GM19043 (cell line): ENCODE data around the gene VWA1.
"Not testable (repeated sequence)": the region's sequence is repeated elsewhere in the genome, so short reads cannot be mapped to it uniquely, and the experiment has no call there.

ENCODE experiments used
- ATAC-seq: cut with Tn5 transposase; IDR thresholded peaks from one replicate; pipeline ENCODE4 v1.9.1; 2021; ENCODE audit warnings: low read depth; ENCODE audit not compliant: unreplicated experiment

The VWA1 gene

GRCh38 chr1:1422465-1423244, 12.8 kb upstream of the VWA1 start:
- ATAC-seq, result no peak

DNA sequence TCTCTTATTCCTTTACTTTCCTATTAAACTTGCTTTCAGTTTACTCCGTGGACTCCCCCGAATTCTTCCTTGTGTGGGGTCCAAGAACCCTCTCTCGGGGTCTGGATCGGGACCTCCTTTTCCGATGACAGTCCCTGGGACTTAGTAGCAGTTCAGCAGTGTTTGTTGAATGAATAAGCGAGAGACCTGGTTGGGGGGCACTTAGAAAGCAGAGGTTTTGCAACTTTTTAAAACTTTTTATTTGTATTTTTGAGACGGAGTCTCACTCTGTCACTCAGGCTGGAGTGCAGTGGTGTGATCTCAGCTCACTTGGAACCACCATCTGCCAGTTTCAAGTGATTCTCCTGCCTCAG, 12.3 kb upstream of the VWA1 start:
- no peak for ATAC-seq

DNA sequence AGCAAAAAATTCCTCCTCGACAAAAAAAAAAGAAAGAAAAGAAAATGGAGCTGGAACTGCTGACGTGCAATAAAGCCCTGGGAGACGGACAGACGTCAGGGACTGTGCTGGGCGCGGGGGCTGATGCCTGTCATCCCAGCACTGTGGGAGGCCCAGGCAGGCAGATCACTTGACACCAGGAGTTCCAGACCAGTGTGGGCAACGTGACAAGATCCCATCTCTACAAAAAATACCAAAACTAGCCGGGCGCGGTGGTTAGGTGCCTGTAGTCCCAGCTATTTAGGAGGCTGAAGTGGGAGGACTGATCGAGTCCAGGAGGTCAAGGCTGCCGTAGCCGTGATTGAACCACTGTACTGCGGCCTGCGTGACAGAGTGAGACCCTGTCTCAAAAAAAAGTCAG, 10.8 kb upstream of the VWA1 start:
- ATAC-seq, result no peak

- no peak for ATAC-seq
These were observed 10.1 kb upstream of the VWA1 start for GRCh38 chr1:1425426-1425752.

DNA sequence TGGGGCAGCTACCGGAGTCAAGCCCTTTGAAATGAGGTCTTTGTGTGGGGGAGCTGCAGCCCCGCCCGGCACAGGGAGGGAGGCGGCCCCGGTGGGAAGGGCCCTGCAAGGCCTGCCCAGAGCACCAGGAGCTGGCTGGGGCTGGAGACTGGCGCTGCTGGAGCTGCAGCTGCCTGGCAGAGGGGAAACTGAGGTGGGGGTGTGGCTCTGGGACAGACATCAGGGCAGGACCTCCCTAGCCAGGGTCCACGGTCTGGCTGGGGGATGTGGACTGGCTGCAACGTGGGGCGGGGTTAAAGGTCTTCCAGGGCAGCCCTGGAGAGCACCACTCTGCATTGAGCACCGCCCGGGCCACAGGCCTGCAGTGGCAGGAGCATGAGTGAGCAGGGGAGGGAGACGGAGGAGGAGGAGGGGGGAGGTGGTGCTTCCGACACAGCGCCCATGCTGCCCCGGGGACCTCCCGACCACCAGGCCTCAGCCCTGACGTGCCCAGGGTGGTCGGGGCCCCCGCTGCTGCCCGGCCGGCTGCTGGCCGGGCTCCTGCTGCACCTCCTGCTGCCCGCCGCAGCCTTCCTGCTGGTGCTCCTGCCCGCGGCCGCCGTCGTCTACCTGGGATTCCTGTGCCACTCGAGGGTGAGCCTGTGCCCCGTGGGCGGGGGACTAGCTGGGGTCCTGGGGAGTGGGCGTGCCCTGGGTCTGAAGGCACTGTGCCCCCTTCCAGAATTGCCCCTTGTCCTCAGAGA, 9.6 kb upstream of the VWA1 start:
- ATAC-seq, result no peak

GRCh38 chr1:1426496-1427105, 8.9 kb upstream of the VWA1 start:
- ATAC-seq, result no peak

DNA sequence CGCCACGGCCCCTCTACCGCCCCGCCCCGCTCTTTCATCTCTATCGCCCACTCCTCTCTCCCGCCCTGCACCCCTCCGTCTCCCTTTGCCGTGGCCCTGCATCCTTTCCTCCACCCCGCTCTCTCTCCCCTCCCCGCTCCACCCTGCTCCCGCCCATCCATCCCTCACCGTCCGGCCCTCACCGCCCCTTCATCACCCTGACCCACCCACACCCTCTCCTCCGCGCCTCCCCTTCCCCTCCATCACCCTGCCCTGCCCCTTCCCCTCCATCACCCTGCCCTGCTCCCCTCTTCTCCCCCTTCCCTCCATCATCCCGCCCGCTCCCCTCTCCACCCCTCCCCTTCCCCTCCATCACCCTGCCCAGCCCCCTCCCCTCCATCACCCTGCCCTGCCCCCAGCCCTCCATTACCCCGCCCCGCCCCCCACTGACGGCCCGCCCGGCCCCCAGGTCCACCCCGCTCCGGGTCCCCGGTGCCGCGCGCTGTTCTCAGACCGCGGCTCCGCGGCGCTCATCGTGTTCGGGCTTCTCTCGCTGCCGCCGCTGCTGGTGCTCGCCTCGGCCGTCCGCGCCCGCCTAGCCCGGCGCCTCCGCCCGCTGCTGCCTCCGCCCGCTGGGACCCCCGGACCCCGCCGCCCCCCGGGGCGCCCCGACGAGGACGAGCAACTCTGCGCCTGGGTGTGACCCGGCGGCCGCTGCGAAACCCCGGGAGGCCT, 8.2 kb upstream of the VWA1 start:
- no peak for ATAC-seq

DNA sequence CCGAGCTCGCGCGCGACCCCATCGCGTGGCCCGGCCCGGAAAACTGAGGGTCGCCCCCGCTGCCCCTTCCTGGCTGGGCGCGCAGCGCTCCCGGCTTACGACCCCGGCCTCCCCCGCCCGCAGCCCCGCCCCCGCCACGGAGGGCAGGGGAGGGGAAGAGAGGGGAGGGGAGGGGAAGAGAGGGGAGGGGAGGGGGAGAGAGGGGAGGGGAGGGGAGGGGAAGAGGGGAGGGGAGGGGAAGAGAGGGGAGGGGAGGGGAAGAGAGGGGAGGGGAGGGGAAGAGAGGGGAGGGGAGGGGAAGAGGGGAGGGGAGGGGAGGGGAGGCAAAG, 7.7 kb upstream of the VWA1 start:
- no peak for ATAC-seq

- no peak for ATAC-seq
These were observed 7.3 kb upstream of the VWA1 start for GRCh38 chr1:1428174-1428573.

DNA sequence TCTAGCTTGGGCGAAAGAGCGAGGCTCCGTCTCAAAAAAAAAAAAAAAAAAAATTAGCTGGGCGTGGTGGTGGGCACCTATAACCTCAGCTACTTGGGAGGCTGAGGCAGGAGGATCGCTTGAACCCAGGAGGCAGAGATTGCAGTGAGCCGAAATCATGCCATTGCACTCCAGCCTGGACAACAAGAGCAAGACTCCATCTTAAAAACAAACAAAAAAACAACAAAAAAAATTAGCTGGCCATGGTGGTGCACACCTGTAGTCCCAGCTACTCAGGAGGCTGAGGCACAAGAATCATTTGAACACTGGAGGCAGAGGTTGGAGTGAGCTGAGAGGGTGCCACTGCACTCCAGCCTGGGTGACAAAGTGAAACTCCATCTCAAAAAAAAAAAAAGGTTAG, 6.5 kb upstream of the VWA1 start:
- not testable (repeated sequence) for ATAC-seq

- no peak for ATAC-seq
These were observed 5.8 kb upstream of the VWA1 start for GRCh38 chr1:1429671-1430073.

DNA sequence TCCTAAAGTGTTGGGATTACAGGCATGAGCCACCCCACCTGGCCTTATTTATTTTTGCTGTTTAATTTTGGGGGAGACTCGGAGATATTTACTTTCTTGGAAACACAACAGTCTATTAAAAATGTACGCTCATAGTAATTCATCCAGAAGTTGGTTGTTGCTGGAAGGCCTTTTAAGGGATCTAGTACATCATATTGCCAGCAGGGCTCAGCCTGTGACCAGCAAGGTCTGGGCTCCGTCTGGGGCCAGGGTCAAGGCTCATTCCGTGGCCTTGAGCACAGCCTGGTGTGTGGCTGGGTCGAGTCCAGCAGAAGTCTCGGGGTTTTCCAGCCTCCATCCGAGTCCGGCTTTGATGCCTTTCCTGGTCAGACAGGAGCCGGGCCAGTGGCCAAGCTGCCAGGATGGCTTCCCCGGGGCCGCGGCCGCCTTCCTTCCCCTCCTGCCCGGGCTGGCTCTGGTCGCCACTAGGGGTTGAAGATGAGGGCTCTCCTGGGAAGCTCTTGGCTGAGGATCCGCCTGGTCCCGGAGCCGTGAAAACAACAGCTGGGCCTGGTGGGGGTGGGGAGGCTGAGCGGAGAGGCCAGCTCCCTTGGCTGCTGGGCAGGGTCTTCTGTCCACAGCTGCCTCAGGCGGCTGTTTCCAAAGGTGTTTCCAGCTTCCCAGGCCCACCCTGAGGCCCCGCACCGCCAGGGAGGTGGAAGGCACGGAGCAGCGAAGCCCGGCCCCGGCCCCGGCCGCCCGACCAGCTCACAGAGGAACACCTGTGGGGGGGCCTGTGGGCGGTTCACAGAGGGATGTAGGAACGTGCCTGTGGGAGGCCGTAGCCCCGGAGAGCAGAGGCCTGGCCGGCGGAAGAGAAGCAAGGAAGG, 5.1 kb upstream of the VWA1 start:
- no peak for ATAC-seq

GRCh38 chr1:1430992-1431844, 4.3 kb upstream of the VWA1 start:
- no peak for ATAC-seq

- ATAC-seq, result no peak
These were observed 3.6 kb upstream of the VWA1 start for GRCh38 chr1:1431845-1432273.

- no peak for ATAC-seq
These were observed 3.1 kb upstream of the VWA1 start for GRCh38 chr1:1432274-1432950.

- ATAC-seq, result no peak
These were observed 2.3 kb upstream of the VWA1 start for GRCh38 chr1:1432951-1433803.

DNA sequence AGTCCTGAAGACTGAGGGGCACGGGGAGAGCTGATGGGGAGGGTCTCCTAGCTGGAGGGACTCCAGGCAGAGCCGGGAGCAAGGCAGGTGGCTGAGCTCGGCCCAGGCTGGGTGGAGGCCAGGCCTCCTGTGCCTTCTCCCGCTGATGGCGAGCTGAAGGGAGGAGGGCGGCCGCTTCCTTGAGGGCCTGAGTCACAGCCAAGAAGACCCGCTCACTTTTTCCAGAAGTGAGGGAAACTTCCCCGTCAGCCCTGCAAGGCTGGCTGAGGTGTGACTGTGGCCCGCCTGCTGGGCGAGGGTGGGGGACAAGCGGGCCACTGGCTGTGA, 1.7 kb upstream of the VWA1 start:
- ATAC-seq, result no peak

- no peak for ATAC-seq
These were observed 1.2 kb upstream of the VWA1 start for GRCh38 chr1:1434131-1434823.
